ENCODE results near the gene BIRC7.

DNA sequence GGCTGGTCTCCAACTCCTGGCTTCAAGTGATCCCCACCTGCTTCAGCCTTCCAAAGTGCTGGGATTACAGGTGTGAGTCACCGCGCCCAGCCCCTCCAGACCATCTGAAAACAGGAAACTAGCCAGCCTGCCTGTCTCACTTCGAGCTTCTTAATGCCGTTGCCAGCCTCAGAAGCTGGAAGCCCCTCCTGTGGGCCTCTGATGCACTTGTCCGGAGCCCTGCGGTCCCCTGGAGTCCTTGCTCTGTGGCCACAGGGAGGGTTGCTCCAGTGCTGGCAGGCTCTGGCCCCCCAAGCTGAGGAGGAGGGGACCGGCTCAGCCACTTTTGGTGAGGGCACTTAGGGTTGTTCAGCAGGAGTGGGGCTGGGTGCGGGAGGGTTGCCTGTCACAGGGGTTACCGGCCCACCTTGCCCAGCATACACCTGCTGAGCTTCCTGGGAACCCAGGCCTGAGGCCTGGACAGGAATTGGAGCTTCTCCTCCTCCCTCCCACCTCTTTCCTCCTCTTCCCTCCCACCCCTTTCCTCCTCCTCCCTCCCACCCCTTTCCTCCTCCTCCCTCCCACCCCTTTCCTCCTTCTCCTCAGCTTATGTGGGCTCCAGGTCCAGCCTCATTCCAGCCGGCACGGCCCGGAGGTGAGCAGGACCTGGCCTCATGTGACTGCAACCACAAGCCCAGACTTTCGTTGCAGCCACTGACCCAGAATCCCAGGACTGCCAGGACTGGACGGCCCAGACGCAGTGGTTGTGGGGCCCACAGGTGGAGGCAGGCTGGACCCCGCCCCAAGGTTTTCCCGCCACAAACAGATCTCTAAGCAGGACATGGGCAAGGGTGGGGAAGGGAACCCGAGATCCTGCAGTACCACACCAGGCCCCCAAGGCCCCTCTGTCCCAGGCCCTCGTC lies 9.4 kb upstream of the BIRC7 start:
- TF ChIP-seq POLR2A (IDR thresholded peaks at IDR 0.05; ENCODE audit: borderline replicate concordance, extremely low read depth, insufficient read depth, insufficient read length) (no peak), EZH2phosphoT487 (IDR thresholded peaks at IDR 0.05; ENCODE audit: borderline replicate concordance) (no peak), CTCF (IDR thresholded peaks at IDR 0.05 in 2 of 3, conservative IDR thresholded peaks at IDR 0.05 in 1 of 3; ENCODE audit: borderline replicate concordance in 1 of 3, insufficient read depth in 1 of 3, low read depth in 2 of 3, low read length in 2 of 3) (no peak), SIN3A (IDR thresholded peaks at IDR 0.05; ENCODE audit: low read depth) (no peak), EZH2 (IDR thresholded peaks at IDR 0.05) (no peak), ZBTB33 (IDR thresholded peaks at IDR 0.05; ENCODE audit: extremely low read depth, insufficient replicate concordance, low read length) (no peak), YY1 (IDR thresholded peaks at IDR 0.05; ENCODE audit: extremely low read depth, insufficient replicate concordance, low read depth, low read length) (no peak), POLR2AphosphoS5 (IDR thresholded peaks at IDR 0.05; ENCODE audit: low read depth, low read length) (no peak), CEBPB (IDR thresholded peaks at IDR 0.05; ENCODE audit: low read depth) (no peak), JUND (IDR thresholded peaks at IDR 0.05) (no peak), ELF1 (IDR thresholded peaks at IDR 0.05; ENCODE audit: borderline replicate concordance, low read depth) (no peak), ZNF274 (IDR thresholded peaks at IDR 0.05; ENCODE audit: low read depth, low read length) (no peak)
- TF ChIP-seq, protein P1, sequence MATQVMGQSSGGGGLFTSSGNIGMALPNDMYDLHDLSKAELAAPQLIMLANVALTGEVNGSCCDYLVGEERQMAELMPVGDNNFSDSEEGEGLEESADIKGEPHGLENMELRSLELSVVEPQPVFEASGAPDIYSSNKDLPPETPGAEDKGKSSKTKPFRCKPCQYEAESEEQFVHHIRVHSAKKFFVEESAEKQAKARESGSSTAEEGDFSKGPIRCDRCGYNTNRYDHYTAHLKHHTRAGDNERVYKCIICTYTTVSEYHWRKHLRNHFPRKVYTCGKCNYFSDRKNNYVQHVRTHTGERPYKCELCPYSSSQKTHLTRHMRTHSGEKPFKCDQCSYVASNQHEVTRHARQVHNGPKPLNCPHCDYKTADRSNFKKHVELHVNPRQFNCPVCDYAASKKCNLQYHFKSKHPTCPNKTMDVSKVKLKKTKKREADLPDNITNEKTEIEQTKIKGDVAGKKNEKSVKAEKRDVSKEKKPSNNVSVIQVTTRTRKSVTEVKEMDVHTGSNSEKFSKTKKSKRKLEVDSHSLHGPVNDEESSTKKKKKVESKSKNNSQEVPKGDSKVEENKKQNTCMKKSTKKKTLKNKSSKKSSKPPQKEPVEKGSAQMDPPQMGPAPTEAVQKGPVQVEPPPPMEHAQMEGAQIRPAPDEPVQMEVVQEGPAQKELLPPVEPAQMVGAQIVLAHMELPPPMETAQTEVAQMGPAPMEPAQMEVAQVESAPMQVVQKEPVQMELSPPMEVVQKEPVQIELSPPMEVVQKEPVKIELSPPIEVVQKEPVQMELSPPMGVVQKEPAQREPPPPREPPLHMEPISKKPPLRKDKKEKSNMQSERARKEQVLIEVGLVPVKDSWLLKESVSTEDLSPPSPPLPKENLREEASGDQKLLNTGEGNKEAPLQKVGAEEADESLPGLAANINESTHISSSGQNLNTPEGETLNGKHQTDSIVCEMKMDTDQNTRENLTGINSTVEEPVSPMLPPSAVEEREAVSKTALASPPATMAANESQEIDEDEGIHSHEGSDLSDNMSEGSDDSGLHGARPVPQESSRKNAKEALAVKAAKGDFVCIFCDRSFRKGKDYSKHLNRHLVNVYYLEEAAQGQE (IDR thresholded peaks at IDR 0.05; ENCODE audit: low read depth) = no peak
- TF ChIP-seq, protein P2, sequence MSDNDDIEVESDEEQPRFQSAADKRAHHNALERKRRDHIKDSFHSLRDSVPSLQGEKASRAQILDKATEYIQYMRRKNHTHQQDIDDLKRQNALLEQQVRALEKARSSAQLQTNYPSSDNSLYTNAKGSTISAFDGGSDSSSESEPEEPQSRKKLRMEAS (IDR thresholded peaks at IDR 0.05) = no peak; the same call in 1 of the 2 replicates
